GM19395 (cell line): ENCODE data around the gene ZNF80.

Source experiments
- ATAC-seq: cut with Tn5 transposase; IDR thresholded peaks from one replicate; pipeline ENCODE4 v1.9.1; 2021; ENCODE audit warnings: mild to moderate bottlenecking, moderate library complexity; ENCODE audit not compliant: unreplicated experiment

Gene ZNF80

DNA sequence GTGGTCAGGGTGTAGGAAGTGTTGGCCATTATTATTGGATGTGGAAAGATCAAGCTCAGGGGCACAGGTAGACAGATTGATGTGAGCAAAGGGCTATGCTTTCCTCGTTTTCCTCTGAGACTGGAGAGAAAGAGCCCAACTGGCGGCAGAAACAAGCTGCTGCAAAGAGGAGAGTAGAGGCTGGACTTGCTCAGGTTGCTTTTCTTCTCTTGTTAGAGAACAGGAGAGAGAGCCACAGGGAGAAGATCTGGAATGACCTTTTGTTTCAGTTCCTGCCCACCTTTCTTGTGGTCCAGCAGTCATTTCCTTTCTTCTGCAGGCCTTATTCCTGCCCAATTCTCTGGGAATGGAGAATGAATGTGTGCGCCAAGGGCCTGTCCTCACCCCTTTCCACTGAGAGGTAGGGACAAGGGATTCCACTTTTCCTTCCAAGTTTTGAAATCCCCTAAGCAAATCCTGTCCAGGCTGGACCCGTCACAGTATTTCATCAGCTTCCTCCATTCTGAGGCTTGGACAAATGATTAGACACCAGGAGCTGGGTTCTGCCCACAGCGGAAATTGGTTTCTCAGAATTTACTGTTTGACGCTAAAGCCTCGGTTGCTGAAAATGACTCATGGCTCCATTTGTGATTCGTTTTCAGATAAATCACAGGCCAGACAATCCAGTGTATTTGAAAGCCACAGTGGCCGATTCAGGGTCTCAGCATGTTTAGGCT lies 16.1 kb downstream of the ZNF80 start:
- ATAC-seq, result no peak

DNA sequence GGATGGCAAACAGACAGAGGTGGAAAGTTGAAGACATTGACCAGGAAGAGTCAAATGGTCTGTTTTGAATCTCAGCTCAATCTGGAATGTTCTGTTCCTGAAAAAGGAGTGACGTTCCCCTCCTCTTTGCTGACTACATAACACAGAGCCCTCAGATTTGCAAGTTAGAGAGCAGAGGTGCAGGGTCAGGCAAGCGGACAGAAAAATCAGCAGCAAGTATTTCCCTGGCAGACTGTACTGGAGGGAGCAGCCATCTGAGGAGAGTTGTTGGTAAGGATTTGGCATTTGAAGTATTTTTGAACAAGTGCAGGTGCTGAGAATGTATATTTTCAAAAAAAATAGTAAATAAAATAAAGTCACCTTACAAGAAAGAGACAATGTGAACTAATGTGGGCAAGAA lies 17.6 kb downstream of the ZNF80 start:
- ATAC-seq, result no peak

DNA sequence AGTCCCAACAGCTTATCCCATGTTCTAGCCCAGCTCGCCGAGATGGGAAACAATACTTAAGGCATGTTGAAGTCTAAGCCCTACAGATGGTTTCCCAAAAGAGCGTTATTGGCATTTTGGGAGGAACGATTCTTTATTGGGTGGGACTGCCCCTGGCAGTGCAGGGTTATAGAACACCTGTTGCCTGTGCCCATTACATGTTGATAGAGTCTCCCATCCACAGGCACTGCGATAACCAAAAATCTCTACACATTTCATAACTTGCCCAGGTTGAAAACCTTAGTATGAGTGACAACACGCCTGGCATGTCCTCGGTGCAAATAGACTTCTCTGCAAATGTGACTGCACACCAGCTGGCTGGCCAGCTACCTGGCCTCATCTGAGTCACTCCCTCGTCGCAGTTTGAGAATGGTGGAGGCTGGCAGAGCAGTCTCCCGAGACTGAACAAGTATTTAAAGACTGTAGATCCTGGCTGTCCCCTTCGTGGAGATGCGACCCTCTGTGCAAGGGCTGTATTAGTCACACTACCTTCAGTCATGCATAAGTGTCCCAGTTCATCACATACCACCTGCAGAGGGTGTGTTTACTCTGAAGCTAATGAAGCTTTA lies 18.7 kb downstream of the ZNF80 start:
- no peak for ATAC-seq

GRCh38 chr3:114218006-114218405 lies 19.4 kb downstream of the ZNF80 start:
- ATAC-seq, result no peak

- ATAC-seq, result no peak
These were observed 20.1 kb downstream of the ZNF80 start for GRCh38 chr3:114217266-114217665.

DNA sequence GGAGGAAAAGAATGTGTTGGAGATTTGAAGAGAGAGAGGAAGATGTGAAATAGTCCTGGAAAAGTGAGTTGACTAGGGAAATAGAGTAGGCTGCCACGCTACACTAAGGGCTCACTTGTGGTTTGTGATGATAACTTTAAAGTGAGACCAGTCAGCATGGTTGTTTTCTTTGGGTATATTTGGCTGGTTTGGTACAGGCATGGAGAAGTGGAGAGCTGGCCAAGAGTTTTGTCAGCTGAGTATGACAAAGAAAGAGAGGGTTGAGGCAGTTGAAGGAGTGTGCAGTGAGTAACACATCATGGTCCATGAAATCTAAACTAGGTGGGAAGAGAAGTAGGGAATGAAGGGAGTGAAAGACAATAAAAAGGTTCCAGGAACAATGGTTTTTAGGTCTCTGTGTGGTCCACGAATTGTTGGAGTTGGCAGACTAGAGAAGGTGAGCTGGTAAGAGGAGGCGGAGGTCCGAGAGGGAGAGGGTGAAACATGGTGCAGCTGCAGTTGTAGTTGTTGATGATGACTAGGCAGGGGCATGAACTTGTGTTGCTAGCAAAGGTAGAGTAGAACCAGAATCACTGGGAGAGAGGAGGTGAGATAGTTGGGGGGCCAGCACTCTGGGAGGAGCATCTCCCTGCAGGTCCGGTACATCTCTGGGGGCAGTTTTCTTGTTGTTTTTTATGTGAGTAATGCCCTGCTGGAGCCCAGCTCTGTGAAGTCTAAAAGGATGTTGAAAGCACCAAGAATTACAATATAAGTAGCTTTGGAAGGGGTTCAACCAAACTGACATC lies 21.0 kb downstream of the ZNF80 start:
- no peak for ATAC-seq

GRCh38 chr3:114214542-114215341 lies 22.6 kb downstream of the ZNF80 start:
- no peak for ATAC-seq

DNA sequence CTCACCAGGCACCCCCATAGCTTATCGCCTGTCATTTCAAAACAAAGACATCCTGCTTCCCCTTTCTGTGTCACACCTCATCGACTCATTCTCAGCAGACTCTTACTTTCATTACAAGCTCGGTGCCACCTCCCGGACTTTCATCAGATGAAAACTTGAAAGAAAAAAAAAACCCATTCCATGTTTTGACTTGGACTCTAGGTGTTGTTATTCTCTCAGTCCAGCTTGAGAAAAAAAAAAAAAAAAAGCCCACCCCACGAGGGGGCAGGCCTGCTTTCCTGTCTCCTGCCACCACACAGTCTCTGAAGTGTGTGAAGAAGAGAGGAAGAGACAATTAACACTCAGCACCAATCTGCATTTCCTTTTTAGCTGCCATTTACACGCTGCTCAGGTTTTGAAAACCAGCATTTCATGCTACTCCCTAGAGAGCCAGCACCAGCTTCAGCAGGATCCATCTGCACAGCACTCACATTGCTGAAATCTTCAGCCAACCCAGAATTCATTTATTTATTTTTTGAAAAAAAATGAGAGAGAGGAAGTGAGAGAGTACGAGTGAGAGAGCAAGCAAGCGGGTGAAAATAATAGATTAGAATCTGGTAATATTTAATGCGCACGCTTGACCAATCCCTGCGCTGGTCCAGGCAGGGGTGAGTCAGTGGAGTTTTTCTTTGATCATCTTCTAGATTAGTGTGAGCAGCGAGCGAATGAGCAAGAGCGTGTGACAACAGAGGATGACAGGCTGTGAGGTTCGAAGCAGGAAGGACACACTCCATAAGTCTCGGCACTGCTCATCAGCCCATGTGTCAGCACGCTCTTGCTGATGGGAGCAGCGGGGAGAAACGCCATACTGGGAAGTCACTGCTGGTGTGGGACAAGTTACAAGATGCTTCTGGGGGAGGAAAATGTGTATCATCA lies 23.5 kb downstream of the ZNF80 start:
- peak; percentile 89 for ATAC-seq

GRCh38 chr3:114213292-114213626 lies 24.1 kb downstream of the ZNF80 start:
- ATAC-seq, result peak; percentile 13

- no peak for ATAC-seq
These were observed 24.7 kb downstream of the ZNF80 start for GRCh38 chr3:114212646-114213045.

DNA sequence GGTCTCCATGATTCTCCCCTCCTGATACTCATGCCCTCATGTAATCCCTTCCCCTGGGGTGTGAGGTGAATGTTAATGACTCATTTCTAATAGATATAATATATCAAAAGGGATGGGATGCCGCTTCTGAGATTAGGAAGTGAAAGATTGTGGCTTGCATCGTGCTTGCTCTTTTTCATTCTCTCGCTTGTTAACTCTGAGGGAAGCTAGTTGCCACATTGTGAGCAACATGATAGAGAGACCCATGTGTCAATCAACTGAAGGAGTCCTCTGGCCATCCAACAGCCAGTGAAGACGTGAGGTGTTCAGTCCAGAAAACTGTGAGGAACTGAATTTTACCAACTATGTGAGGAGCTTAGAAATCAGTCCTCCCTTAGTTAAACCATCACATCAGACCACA lies 29.6 kb downstream of the ZNF80 start:
- peak; percentile 97 for ATAC-seq

DNA sequence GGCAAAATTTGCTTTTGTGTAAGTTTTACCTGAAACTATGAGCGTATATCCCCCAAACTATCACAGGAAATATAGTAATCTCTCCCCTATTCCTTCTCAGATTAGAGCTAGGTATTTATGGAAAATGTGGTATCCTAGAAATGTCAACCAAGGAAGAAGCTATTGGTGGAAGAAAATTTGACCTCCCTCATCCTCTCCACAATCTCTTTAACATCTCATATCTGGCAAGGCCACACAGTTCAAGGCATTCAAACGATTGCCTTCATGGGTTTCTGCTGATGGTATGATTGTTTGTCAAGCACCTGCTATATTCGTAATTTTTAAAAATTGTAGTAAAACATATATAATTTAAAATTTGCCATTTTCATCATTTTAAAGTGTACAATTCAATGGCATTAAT lies 31.0 kb downstream of the ZNF80 start:
- no peak for ATAC-seq

DNA sequence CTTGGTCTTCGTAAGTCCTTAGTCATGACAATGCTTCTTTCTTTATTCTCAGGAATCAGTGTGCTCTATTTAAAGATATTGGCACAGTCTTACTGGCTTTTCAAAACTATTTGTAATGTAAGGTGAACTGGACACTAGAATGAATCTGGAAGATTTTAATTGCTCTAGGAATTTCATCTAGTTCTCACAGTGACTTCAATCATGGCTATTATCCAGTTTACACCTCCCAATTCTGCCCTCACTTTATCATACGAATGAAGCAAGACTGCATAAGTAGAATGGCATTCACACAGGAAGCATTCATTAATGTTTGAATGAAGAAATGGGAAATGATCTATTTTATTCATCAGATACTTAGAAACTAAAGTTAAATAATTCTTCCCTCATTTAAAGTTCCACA lies 31.8 kb downstream of the ZNF80 start:
- ATAC-seq, result no peak

- no peak for ATAC-seq
These were observed 42.6 kb downstream of the ZNF80 start for GRCh38 chr3:114194750-114195149.

DNA sequence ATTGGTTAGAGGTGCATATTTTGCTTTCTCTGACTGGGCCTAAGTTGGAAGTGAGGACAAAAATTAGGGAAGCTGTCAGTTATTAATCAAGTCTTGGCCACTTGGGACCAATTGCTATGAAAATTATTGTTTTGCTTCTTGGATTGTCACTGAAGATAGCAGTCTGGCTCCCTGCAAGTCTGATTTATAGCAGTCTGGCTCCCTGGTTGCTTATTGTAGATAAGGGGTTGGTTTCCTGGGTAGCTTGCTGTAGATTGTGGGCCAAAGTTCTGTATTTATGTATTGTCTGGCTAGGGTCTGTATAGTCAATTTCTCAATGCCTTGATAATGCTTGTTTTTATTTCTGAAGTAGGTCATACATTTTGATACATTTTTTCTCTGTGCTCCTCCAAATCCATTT lies 45.2 kb downstream of the ZNF80 start:
- no peak for ATAC-seq

DNA sequence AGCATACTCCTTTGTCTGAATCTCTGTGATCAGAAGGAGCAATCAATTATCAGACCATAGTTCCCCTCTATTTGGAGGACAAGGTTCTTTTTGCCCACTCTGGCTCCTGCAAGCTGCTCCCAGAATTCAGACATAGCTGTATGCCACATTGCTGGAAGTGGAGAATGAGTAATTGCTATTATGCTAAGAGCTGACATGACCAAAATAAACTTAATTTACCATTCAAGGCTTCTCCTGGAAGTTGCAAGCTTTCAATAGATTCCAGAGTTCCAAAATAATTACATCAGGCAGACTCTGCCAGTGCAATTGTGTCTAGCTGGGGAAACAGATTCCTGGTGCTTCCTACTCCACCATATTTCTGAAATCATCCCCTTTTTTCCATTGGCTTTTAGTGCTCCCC lies 50.9 kb downstream of the ZNF80 start:
- no peak for ATAC-seq
